Cardiac septum (tissue), 1 donor: ENCODE measurements around the gene ANXA7. TPM values are rescaled to one million over a fixed set of nuclear protein-coding genes. Genes with fewer than 3 reads are reported as not detected.

ENCODE experiments used
- DNase-seq: peaks from one replicate; pipeline ENCODE4 v3.0.0-alpha.2; 2020; ENCODE audit warnings: low spot score
- intact Hi-C: fragments of 100-400 bp; cut with DNase I; formaldehyde crosslinking; loops from one replicate; pipeline ENCODE4 v1.14.0; 2022
- long read RNA-seq: library from polyadenylated mRNA; unstranded; transcript quantifications from one replicate; pipeline ENCODE4 v2.0.0, GENCODE V29; 2021
- total RNA-seq: library from RNA; stranded (reverse); fragmentation: NEBNext Ultra II Directional; extraction: Animal tissue kit (Norgen Biotek cat#: 25700); gene quantifications from one replicate; pipeline ENCODE4 v1.2.1, GENCODE V29; 2021
- donor health status: DM: no; HTN: no; CAD: no.

Gene ANXA7
- total RNA-seq, result 132 TPM
- long read RNA-seq, transcript ANXA7-202 (13 exons, 2,452 nt), result minor isoform, 38 of 407 reads
- long read RNA-seq, transcript ANXA7-201 (14 exons, 2,174 nt), result major isoform, 260 of 407 reads
- long read RNA-seq, partial matches to known transcripts, result 72 of 407 reads
- long read RNA-seq, other reads (novel, unspliced or antisense), result 37 of 407 reads

- intact Hi-C loops, result loop anchor here (5.0 kb wide), 2 partner anchors 56 to 84 kb away; partner anchors contain the start of genes CFAP70 and PPP3CB
- DNase-seq, result peak; percentile 98
These were observed at the start of gene ANXA7 for GRCh38 chr10:73413528-73414229. TSS of gene ANXA7 (minus strand) at chr10:73414058. CDS start at chr10:73400856, 13,202 bp downstream.

DNA sequence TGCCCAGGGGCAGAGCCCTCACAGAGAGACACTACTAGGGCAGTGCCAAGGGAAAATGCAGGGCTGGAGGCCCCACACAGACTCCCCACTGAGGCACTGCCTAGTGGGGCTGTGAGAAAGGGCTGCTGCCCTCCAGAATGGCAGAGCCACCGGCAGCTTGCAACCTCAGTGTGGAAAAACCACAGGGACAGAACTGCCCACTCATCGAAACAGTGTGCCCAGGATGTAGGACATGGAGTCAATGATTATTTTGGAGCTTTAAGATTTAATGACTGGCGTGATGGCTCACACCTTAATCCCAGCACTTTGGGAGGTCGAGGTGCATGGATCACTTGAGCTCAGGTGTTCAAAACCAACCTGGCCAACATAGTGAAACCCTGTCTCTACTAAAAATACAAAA, 47.0 kb upstream of the ANXA7 start:
- DNase-seq, result no peak
- intact Hi-C loops, result no loop called here

DNA sequence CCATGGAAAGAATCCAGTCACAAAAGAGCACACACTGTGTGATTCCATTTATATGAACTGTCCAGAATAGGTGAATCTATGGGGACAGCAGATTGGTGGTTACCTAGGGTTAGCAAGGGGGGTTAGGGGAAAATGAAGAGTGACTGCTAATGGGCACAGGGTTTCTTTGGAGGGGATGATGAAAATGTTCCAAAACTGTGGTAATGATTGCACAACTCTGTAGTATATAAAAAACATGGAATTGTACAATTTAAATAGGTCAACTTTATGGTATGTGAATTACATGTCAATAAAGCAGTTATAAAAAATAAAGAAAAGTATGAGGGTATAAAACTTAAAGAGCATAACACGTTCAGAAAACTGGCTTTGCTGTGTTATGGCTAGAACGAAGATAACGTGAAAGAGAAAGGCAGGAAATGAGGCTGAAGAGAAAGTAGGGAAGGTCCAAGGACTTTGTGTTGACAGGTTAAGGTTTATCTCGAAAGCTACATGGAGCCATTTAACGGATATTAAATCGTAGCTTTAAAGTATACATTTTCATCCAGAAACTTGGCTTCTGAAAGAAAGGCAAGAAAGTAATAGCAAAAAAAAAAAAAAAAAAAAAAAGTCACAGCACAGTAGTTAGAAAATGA, 45.9 kb upstream of the ANXA7 start:
- no peak for DNase-seq
- intact Hi-C loops, result no loop called here

GRCh38 chr10:73456187-73456890, 42.5 kb upstream of the ANXA7 start:
- intact Hi-C loops, result no loop called here
- no peak for DNase-seq

- intact Hi-C loops, result no loop called here
- DNase-seq, result no peak
These were observed 35.3 kb upstream of the ANXA7 start for GRCh38 chr10:73449113-73449512.

DNA sequence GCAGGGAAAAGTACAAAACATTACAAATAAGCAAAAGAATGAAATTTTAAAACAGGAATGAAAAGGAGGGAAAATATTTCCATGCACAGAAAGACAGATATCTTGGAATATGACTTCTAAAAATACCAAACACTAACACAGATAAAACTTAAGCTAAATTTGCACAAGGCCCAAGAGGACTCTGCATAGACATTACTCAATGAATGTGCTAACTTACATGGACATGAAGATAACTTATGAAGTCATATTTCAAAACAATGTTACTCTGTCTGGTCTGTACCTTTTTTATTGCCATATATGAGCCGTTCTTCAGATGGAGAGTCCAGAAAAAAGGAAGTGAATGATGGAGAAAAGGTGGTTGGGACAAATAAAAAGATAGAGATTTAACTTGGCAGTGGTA, 34.5 kb upstream of the ANXA7 start:
- intact Hi-C loops, result no loop called here
- no peak for DNase-seq

DNA sequence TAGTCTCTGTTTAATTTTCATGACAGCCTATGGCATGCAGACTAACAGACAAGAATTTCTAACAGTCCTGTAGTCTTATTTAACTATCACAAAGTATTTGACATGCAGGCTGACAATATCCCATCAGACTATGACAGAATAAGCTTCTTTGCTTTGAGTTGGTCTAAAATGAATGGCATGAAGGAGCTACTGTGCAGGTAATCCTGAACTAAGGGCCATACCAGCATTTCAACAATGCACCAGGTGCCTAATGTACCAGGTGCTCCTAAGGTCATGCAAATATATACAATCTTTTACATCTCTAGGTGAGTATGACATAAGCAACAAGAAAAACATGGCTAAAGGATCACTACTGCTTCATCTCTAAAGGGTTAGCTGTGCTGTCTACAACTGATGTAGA, 33.1 kb upstream of the ANXA7 start:
- intact Hi-C loops, result no loop called here
- no peak for DNase-seq

DNA sequence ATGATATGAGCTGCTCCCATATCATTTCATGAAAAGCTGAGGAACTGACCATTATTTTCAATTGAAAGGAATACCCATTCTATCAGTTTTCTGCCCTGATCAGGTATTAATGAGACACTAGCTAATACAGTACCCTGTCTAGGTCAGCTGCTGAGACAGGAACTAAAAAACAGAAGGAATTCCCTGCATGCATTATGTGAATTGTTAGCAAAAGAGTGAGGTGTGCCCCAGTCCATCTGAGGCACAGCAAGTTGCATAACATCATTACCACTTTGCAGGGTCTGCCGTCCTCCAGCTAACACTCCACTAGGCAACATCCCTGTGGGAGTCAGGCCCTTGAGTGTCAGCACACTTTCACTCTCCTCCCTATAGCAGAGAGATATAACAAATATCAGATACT, 30.6 kb upstream of the ANXA7 start:
- intact Hi-C loops, result no loop called here
- no peak for DNase-seq

GRCh38 chr10:73439605-73440312, 25.9 kb upstream of the ANXA7 start:
- DNase-seq, result no peak
- intact Hi-C loops, result no loop called here

GRCh38 chr10:73439055-73439454, 25.2 kb upstream of the ANXA7 start:
- intact Hi-C loops, result no loop called here
- DNase-seq, result no peak

- no peak for DNase-seq
- intact Hi-C loops, result no loop called here
These were observed 19.6 kb upstream of the ANXA7 start, which contains the start of gene MSS51 for GRCh38 chr10:73433538-73433867. TSS of gene MSS51 (minus strand) at chr10:73433561. CDS start at chr10:73428284, 5,277 bp downstream.

- no peak for DNase-seq
These were observed 19.0 kb upstream of the ANXA7 start for GRCh38 chr10:73432646-73433537.

GRCh38 chr10:73426318-73426717, 12.5 kb upstream of the ANXA7 start:
- DNase-seq, result no peak
- intact Hi-C loops, result no loop called here

More at GRCh38 chr10:73432646-73433537, 19.0 kb upstream of the ANXA7 start:
- intact Hi-C loops, result no loop called here

GRCh38 chr10:73424478-73424877, 10.6 kb upstream of the ANXA7 start:
- intact Hi-C loops, result no loop called here
- no peak for DNase-seq

- no peak for DNase-seq
These were observed 9.5 kb upstream of the ANXA7 start for GRCh38 chr10:73423309-73423708.

GRCh38 chr10:73416571-73416970, 2.7 kb upstream of the ANXA7 start:
- DNase-seq, result no peak
- intact Hi-C loops, result no loop called here

More at GRCh38 chr10:73423309-73423708, 9.5 kb upstream of the ANXA7 start:
- intact Hi-C loops, result no loop called here

- intact Hi-C loops, result loop anchor here (5.0 kb wide), 2 partner anchors 57 to 83 kb away; partner anchors contain the start of genes CFAP70 and PPP3CB
- no peak for DNase-seq
These were observed 530 bp upstream of the ANXA7 start for GRCh38 chr10:73414230-73414945.

GRCh38 chr10:73413108-73413527, 740 bp downstream of the ANXA7 start:
- no peak for DNase-seq
- intact Hi-C loops, result loop anchor here (5.0 kb wide), 2 partner anchors 56 to 84 kb away; partner anchors contain the start of genes CFAP70 and PPP3CB
